ENCODE results near the gene MAP2.

GRCh38 chr2:209547726-209548125, 123.9 kb downstream of the MAP2 start:
- TF ChIP-seq TARDBP (IDR thresholded peaks at IDR 0.05) (no peak), SP1 (IDR thresholded peaks at IDR 0.05) (no peak), FOXM1 (IDR thresholded peaks at IDR 0.05; ENCODE audit: borderline replicate concordance) (no peak), LEF1 (IDR thresholded peaks at IDR 0.05; ENCODE audit: borderline replicate concordance) (no peak), L3MBTL2 (conservative IDR thresholded peaks at IDR 0.05) (no peak), SUZ12 (IDR thresholded peaks at IDR 0.05) (no peak), BHLHE40 (IDR thresholded peaks at IDR 0.05; ENCODE audit: borderline replicate concordance) (no peak), FOXA1 (IDR thresholded peaks at IDR 0.05) (no peak), FOXK2 (IDR thresholded peaks at IDR 0.05) (no peak), ELF4 (IDR thresholded peaks at IDR 0.05) (no peak), CTBP1 (IDR thresholded peaks at IDR 0.05; ENCODE audit: borderline replicate concordance) (no peak), NFRKB (IDR thresholded peaks at IDR 0.05) (no peak), PKNOX1 (IDR thresholded peaks at IDR 0.05) (no peak)
